MV-4-11 (cell line): ENCODE measurements around the gene CENPK.
"Not testable (repeated sequence)": the region's sequence is repeated elsewhere in the genome, so short reads cannot be mapped to it uniquely, and the experiment has no call there.

ENCODE experiments used
- DNase-seq: peaks from one replicate; lab custom pipeline; 2025; lab: John Stamatoyannopoulos, UW

CENPK gene, protein sequence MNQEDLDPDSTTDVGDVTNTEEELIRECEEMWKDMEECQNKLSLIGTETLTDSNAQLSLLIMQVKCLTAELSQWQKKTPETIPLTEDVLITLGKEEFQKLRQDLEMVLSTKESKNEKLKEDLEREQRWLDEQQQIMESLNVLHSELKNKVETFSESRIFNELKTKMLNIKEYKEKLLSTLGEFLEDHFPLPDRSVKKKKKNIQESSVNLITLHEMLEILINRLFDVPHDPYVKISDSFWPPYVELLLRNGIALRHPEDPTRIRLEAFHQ

DNA sequence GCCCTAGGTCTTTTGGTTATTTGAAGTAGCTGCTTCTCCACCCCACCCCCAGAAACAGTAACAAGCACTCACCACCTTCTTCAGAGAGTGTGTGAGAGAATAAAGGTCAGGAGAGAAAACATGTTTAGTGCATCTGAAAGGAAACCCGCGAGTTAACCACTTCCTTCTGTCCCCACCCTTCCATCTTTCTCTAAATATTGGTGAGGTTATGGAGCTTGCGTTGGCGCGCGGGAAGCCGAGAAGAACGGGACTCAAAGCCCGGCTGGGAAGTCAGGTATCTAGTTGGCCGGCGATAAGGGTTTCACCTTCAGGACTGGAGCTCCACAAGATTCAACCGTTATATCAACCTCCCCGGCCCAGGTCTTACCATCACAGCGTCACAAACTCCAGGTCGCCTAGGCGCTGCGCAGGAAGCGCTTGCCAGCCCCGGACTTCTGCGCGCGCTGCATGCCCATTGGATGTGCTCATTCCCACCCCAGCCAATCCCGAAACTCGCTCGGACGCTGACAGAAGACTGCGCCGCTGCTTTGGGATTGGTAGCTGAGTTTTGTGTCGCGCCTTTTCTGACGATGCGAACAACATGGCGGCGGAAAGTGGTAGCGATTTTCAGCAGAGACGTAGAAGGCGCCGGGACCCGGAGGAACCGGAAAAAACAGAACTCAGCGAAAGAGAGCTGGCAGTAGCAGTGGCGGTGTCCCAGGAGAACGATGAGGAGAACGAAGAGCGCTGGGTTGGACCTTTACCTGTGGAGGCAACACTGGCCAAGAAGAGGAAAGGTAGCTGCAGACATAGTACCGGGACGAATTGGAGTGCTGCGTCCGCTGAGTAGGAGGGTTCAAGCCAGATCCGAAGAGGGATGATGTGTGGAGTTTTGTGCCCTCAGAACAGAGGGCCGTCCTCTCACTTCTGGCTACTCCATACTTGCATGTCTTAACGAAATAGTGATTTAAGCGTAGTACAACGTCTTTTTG, at the start of gene CENPK, which contains the start of gene PPWD1:
Gene CENPK, minus strand, starts transcription at position 438 of the 971 bp plus-strand sequence. CDS start 8,261 bp downstream, outside the sequence.
Gene PPWD1, plus strand, starts transcription at position 566 of the 971 bp plus-strand sequence. Its CDS starts 15 bp downstream, at position 581.
- DNase-seq = peak; percentile 94

DNA sequence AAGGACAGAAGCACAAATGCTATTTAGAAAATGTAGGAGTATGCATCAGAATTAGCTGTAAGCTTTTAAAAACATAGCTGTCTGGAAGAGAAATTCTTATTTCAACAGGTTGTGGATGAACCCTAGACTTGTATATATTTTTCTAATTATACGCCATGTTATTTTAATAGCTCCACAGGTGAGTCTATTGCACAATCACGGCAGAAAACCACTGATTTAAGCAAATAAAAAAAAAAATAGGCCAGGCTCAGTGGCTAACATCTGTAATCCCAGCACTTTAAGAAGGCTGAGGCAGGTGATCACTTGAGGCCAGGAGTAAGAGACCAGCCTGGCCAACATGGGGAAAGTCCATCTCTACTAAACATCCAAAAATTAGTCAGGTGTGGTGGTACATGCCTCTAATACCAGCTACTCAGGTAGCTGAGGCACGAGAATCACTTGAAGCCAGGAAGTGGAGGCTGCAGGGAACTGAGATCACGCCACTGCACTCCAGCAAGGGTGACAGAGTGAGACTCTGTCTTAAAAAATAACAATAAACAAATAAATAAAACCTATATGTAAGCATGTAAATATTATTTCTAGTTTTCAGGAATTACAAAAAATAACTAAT, 49.4 kb upstream of the CENPK start:
- DNase-seq = no peak

DNA sequence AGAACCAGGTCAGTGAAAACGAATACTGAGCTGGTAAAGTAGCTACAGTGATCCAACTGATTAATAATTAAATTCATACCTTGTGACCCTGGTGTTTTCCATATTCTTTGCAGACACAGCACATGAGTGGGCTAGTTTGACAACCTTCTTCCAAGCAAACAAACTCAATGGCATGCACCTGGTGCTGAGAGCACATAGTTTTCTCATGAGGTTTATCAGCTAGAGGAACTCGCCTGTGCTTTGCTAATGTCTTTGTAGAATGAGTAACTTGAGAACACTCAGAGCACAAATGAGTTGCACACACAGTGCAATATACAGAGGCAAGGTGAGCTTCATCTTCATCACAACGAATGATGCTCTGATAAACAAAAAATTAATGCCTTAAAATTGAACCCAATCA, 48.6 kb upstream of the CENPK start:
- no peak for DNase-seq

DNA sequence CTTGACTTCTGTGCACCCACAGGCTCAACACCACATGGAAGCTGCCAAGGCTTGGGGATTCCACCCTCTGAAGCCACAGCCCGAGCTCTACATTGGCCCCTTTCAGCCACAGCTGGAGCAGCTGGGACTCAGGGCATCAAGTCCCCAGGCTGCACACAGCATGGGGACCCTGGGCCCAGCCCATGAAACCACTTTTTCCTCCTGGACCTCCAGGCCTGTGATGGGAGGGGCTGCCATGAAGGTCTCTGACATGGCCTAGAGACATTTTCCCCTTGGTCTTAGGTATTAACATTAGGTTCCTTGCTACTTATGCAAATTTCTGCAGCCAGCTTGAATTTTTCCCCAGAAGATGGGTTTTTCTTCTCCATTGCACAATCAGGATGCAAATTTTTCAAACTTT, 38.8 kb upstream of the CENPK start:
- not testable (repeated sequence) for DNase-seq

DNA sequence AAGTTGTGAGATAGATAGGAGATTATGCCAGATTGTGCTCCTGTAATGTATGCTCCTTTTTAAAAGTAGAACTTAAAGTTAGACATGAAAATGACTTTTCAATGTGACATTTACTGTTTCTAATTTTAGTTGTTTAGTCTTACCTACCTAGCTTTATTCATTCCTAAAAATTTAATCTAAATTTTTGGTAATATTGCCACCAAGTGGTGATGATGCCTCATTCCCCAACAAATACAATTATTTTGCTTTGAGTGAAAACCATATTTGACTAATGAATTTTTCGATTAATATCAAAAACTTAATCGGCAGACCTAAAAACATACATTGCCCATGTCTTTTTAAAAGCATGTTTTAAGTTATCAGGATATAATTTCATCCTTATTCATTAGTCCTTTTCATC, 25.7 kb upstream of the CENPK start:
- no peak for DNase-seq

DNA sequence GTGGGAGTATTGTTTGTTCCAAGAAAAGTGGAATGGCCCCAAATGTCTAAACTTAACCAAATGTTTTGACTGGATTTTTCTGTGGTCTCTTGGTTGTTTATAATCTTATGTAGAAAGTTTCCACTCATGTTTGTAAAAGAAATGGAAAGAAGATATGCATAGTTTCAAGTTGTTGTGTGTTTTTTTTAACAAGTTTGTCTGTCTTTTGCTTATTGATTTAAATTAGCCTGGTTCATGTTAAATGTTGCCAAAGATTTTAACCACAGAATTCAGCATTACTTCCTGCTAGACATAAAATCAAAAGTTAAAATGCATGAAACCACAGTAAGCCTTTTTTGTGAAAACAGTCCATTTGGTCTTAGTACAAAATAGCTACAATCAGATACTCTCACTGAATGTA, 14.2 kb upstream of the CENPK start:
- peak; percentile 2 for DNase-seq

DNA sequence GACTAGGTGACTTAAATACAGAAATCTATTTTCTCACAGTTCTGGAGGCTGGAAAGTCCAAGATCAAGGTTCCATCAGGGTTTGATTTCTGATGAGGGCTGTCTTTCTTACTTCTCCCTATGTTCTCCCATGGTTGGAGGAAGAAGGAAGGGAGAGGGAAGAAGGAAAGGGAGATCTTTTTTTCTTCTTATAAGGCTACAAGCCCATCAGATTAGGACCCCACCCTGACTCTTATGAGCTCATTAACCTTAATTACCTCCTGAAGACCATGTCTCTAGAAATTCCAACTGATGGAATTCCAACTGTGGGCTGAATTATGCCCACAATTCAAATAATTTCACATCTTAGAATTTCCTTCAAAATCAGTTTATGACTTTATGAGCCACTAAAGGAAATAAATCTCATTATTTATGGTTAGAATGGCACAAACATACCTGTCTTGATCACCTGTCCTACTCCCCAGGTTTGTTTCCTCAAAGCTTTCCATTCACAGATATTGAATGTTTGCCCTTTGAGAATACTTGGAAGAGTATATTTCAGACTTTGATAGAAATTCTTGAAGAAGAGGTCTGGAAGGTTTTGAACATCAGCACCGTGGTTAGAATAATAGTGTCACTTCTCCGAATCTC, 7.7 kb upstream of the CENPK start:
- DNase-seq = no peak

DNA sequence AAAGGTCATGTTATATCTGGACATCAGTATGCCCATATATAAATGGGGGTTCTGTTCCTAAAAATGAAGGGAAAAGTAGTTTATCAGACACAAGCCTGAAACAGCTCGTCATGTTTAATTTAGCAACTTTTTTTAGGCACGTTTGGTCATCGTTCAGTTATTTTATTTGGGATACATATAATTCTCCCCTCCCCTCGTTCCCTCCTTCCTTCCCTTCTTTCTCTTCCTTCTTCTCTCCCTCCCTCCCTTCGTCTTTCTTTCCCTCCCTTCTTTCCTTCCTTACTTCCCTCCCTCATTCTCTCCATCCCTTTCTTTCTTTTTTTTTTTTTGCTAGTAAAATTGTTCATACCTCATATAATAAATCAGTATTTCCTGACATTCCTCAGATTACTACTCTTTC, 3.5 kb upstream of the CENPK start:
- no peak for DNase-seq

DNA sequence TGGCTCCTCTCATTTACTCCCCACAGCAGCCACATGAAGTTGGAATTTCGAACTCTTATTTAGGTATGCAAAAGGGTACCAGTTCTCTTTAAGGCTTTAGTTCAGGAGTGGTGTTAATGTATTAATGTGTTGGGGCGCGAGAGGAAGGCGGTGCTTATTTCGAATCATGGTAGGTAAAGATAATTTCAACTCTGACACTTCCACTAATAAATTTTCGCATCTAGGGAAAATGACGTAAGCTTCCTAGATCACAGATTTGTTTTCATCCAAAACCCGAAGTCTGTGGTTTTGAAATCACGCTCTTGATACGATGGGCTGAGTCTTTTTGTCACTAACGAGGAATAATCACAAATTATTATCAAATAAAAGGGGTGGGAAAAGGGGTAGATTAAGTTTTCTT, 809 bp upstream of the CENPK start:
- no peak for DNase-seq

DNA sequence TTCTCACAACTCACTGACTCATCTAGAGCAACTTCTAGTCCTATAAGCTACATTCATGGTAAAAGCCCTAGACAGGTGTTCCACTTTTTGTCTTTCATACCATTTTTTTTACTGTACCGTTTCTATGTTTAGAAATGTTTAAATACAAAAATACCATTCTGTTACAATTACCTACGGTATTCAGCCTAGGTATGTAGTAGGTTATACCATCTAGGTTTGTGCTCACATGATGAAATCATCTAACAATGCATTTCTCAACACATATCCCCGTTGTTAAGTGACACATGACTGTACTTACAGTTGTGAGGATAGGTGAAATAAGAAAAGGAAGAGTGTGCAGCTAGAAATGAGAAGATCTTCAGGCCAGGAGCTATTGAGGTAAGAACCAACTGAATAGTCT, 6.2 kb downstream of the CENPK start:
- DNase-seq = no peak

DNA sequence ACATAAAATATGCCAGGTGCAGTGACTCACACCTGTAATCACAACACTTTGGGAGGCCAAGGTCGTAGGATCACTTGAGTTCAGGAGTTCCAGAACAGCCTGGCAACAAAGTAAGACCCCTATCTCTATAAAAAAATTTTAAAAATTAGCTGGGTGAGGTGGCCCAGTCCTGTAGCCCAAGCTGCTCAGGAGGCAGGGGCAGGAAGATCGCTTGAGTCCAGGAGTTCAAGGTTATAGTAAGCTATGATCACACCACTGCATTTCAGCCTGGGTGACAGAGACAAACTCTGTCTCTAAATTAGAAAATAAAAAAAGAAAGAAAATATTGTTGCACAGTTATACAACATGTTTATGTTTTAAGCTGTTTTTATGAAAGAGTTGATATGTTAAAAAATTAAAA, 6.8 kb downstream of the CENPK start:
- no peak for DNase-seq

DNA sequence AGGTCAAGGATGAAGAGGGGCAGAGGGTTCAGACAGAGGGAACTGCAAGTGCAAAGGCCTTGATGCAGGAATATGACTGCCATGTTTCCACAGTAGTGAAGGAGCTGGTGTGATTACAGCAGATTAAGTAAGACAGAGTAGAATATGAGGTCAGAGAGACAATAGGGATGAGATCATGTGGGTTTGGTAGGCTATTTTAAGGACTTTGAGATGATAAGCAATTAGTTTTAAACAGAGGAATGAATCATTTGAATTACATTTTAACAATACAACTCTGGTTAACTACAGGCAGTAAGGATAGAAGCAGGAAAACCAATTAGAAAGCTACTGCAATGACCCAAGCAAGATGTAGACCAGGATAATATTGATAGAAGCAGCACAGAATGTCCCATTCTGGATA, 7.7 kb downstream of the CENPK start:
- DNase-seq = no peak

DNA sequence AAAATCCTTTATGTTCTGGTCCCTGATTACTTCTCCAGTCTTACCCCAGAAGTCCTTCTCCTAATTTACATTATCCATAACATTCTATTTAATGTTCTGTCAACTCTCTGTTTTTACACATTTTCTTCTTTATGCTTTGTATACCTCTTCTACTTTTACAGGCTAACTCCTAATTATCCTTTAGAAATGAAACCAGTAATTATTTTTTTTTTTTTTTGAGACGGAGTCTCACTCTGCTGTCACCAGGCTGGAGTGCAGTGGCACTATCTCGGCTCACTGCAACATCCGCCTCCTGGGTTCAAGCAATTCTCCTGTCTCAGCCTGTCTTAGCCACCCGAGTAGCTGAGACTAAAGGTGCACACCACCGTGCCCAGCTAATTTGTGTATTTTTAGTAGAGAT, 9.0 kb downstream of the CENPK start:
- DNase-seq = no peak

DNA sequence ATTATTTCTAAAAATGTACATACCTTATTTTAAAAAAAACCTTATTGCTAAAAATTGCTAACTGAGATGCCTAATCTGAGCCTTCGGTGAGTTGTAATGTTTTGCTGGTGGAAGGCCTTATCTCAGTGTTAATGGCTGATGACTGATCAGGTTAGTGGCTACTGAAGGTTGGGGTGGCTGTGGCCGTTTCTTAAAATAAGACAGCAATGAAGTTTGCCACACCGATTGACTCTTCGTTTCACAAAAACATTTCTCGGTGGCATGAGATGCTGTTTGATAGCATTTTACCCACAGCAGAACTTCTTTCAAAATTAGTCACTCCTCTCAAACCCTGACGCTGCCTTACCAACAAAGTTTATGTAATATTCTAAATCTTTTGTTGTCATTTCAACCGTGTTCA, 14.7 kb downstream of the CENPK start:
- DNase-seq = no peak

DNA sequence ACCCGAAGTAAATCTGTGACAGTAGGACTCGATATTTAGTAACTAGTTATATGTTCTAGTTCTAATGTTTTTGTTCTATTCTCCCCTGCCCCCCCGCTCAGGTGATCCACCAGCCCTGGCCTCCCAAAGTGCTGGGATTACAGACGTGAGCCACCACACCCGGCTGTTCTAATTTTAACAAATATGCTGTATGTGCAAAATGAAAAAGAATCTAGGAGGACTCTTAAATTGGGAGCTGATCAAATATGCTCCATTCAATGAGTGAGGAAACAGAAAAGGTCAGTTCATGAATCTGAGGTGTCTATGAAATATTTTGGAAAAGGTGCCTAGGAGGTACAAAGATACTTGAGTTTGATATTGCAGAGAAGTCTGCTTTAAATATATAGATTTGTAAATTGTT, 16.8 kb downstream of the CENPK start:
- no peak for DNase-seq

DNA sequence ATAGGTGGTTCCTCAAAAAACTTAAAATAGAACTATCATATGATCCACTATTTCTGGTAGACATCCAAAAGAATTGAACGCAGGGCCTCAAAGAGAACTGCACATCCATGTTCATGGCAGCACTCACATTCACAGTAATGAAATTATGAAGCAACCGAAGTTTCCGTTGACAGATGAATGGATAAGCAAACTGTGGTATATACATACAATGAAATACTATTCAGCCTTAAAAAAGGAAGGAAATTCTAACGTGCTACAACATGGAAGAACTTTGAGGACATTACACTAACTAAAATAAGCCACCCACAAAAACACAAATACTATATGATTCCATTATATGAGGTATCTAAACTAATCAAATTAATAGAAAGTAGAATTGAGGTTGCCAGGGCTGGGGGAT, 18.5 kb downstream of the CENPK start:
- no peak for DNase-seq

DNA sequence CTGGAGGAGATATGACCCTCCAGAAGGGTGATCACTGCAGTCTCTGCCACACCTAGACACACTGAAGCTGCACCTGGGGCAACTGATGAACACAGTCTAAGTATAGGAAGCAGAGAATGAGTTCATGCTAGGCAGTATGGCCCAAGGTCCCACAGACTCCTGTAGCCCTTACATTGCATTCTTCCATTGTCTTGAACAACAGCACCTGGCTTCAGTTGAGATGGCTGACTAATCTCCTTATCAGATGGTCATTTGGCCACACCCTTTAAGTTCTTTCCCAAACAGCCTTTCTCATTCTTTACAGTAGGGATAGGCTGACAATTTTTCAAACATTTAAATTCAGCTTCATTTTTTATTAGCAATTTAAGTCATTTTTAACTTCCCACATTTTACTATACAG, 23.1 kb downstream of the CENPK start:
- no peak for DNase-seq

DNA sequence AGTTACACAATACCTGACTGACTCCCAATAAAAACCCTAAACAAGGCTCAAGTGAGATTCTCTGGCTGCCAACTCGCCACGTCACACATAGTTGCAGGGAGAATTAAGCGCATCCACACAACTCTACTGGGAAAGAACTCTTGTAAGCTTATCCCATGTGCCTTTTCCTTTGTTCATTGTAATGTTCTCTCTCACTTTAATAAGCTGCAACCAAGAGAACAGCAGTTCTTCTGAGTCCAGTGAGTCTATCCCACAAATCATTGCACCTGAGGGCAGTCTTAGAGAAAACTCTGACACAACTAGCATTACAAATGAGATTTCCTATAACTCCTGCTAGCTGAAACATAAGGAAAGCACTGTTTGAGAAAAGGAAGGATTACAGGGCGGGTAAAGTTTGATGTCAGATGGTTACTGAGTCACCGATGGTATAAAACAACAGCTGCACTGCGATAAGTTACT, 27.4 kb downstream of the CENPK start:
- no peak for DNase-seq

DNA sequence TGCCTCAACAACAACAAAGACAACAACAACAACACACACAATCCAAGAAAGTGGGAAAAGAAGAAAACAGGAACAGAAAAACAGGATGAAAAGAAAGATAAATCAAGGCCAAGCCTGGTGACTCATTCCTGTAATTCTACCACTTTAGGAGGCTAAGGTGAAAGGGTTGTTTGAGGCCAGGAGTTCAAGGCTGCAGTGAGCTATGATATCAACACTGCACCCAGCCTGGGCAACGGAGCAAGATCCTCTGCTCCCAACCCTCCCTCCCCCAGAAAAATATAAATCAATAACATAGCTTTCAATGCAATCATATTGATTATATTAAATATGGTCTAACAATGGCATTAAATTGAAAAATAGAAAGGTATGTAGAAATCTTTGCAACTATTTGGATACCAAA, 32.1 kb downstream of the CENPK start:
- DNase-seq = no peak

DNA sequence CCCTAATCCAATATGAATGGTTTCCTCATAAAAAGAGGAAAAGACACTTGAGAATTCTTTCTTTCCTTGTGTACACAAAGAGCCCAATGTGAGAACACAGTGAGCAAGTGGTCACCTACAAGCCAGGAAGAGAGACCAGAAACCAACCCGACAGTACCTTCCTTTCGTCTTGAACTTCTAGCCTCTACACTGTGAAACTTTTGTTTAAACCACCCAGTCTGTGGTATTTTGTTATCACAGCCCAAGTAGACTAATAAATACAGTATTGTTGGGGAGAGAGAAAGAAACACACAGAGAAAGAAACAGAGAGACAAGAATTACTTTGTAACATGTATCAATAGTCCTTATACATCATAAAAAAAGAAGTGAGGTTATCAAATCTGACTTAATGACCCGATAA, 37.2 kb downstream of the CENPK start:
- DNase-seq = no peak

DNA sequence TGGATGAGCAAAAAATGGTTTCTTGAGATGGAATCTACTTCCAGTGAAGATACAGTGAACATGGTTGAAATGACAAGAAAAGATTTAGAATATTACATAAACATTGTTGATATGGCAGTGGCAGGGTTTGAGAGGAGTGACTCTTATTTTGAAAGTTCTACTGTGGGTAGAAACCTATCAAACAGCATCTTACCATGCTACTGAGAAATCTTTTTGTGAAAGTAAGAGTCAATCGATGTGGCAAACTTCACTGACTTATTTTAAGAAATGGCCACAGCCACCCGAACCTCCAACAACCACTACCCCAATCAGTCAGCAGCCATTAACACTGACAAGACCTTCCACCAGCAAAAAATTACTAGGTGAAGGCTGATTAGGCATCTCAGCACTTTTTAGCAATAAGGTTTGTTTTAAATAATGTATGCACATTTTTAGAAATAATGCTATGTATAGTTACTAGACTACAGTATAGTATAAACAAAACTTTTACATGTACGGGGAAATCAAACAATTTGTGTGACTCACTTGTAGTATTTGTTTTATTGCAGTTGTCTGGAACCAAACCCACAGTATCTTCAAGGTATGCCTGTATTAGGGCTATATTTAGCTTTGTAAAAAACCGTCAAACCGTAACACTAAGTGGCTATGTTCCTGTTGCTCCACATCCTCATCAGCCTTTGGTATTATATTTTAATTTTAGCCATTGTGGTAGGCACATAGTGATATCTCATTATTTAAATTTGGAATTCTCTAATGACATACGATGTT, 50.6 kb downstream of the CENPK start:
- DNase-seq = no peak
